Fibroblast of lung (primary cell): Measurements from ENCODE around the gene NUDT3. TPM values are rescaled to one million over a fixed set of nuclear protein-coding genes. Genes with fewer than 3 reads are reported as not detected.

Source experiments
- DNase-seq, 2 donors: peaks; one replicate each; pipeline versions ENCODE4 v3.0.0 to v3.0.0-alpha.2; 2010; ENCODE audit warnings: low read depth in 2 of 2
- H2AFZ ChIP-seq: 2 replicates; pipeline ENCODE4 v1.5.1; 2012; ENCODE audit warnings: low read length, control low read depth, inconsistent platforms
- H3K27ac ChIP-seq: 2 replicates; pipeline ENCODE4 v1.5.1; 2011; ENCODE audit warnings: low read length, control low read depth; ENCODE audit not compliant: insufficient read depth
- H3K27me3 ChIP-seq: 2 replicates; pipeline ENCODE4 v1.5.1; 2011; ENCODE audit warnings: mild to moderate bottlenecking, low read length; ENCODE audit not compliant: control insufficient read depth, insufficient read depth
- H3K36me3 ChIP-seq: 2 replicates; pipeline ENCODE4 v1.5.1; 2011; ENCODE audit warnings: low read length; ENCODE audit not compliant: control insufficient read depth, insufficient read depth
- H3K4me1 ChIP-seq: 2 replicates; pipeline ENCODE4 v1.5.1; 2011; ENCODE audit warnings: low read length; ENCODE audit not compliant: control insufficient read depth, insufficient read depth; ENCODE audit errors: extremely low read depth
- H3K4me2 ChIP-seq: 2 replicates; pipeline ENCODE4 v1.5.1; 2011; ENCODE audit warnings: low read length, control low read depth; ENCODE audit not compliant: insufficient read depth; ENCODE audit errors: extremely low read depth
- H3K4me3 ChIP-seq, 4 experiments: fragments of 200-600 bp in 1 of 4; sonication (generic) in 1 of 4; replicated peaks in 1 of 4; 2 replicates each; pipeline ENCODE4 v1.5.1; 2011 to 2016; ENCODE audit warnings: low read length in 4 of 4, low read depth in 3 of 4, mild to moderate bottlenecking in 3 of 4, control low read depth in 2 of 4, inconsistent platforms in 1 of 4, mixed read lengths in 1 of 4; ENCODE audit not compliant: insufficient read depth in 1 of 4; ENCODE audit errors: control extremely low read depth in 1 of 4
- H3K79me2 ChIP-seq: 2 replicates; pipeline ENCODE4 v1.5.1; 2012; ENCODE audit warnings: mild to moderate bottlenecking, low read length, inconsistent platforms; ENCODE audit not compliant: control insufficient read depth, insufficient read depth
- H3K9ac ChIP-seq: 2 replicates; pipeline ENCODE4 v1.5.1; 2011; ENCODE audit warnings: mild to moderate bottlenecking, low read length, control low read depth; ENCODE audit not compliant: insufficient read depth
- H3K9me3 ChIP-seq: 2 replicates; pipeline ENCODE4 v1.5.1; 2012; ENCODE audit warnings: low read depth, low read length; ENCODE audit not compliant: control insufficient read depth, insufficient read depth
- H4K20me1 ChIP-seq: 2 replicates; pipeline ENCODE4 v1.5.1; 2011; ENCODE audit warnings: low read length; ENCODE audit not compliant: control insufficient read depth, insufficient read depth; ENCODE audit errors: extremely low read depth
- CTCF ChIP-seq, 2 donors: IDR thresholded peaks in 1 of 2; conservative IDR thresholded peaks in 1 of 2; 1 replicate in 1 of 2; 2 replicates in 1 of 2; pipeline ENCODE4 v1.5.1; 2011 to 2012; ENCODE audit warnings: low read length in 2 of 2, control low read depth in 1 of 2, inconsistent platforms in 1 of 2, low read depth in 1 of 2, mild to moderate bottlenecking in 1 of 2
- EZH2 ChIP-seq: IDR thresholded peaks from 2 replicates; pipeline ENCODE4 v1.5.1; 2012; ENCODE audit warnings: low read length, control low read depth, mild to moderate bottlenecking; ENCODE audit errors: missing control alignments
- polyA plus RNA-seq, 2 donors: library from polyadenylated mRNA; depleted of rRNA in 1 of 2; stranded (reverse) in 1 of 2; unstranded in 1 of 2; fragments of >200 nt; gene quantifications; 2 replicates each; pipeline ENCODE4 v1.2.1, GENCODE V29; 2011 to 2012; ENCODE audit warnings: missing spikeins in 1 of 2
- total RNA-seq: library from RNA; depleted of rRNA; stranded (reverse); fragments of >200 nt; gene quantifications from 2 replicates; pipeline ENCODE4 v1.2.1, GENCODE V29; 2014

Gene NUDT3
- total and polyA plus RNA-seq, 2 donors (not counting 1 experiment from before 2014, with no cell fraction given) = 16.0 to 27.4 TPM

- H4K20me1 ChIP-seq = peaks cover 2% of the 10 kb centered on the region
- H3K9me3 ChIP-seq = no peaks in the 10 kb centered on the region
Measured at GRCh38 chr6:34388421-34388820, 4.0 kb downstream of the NUDT3 start.

GRCh38 chr6:34386316-34387137, 5.9 kb downstream of the NUDT3 start:
- no peaks in the 10 kb centered on the region for H3K27me3 ChIP-seq
- peaks cover 2% of the 10 kb centered on the region for H4K20me1 ChIP-seq
- peaks cover 75% of the 10 kb centered on the region for H3K79me2 ChIP-seq
- peak overlapping the region; percentile 7 for H3K27ac ChIP-seq
- peaks cover 8% of the 10 kb centered on the region for H3K4me1 ChIP-seq
- H3K4me2 ChIP-seq = no peak overlapping the region
- no peak overlapping the region for H2AFZ ChIP-seq
- H3K36me3 ChIP-seq = no peaks in the 10 kb centered on the region
- no peaks in the 10 kb centered on the region for H3K9me3 ChIP-seq
- TF ChIP-seq EZH2 = no peak
- TF ChIP-seq CTCF (conservative IDR thresholded peaks at IDR 0.05 in 1 of 2, IDR thresholded peaks at IDR 0.05 in 1 of 2; ENCODE audit: low read depth in 1 of 2, low read length in 2 of 2) = no peak
- H3K9ac ChIP-seq = no peak overlapping the region
- peak; percentile 86 to 89 for DNase-seq
- no peak overlapping the region for H3K4me3 ChIP-seq

More at GRCh38 chr6:34388421-34388820, 4.0 kb downstream of the NUDT3 start:
- TF ChIP-seq EZH2 (no peak), CTCF (conservative IDR thresholded peaks at IDR 0.05 in 1 of 2, IDR thresholded peaks at IDR 0.05 in 1 of 2; ENCODE audit: low read depth in 1 of 2, low read length in 2 of 2) (no peak)
- H3K27ac ChIP-seq = no peak overlapping the region
- H3K36me3 ChIP-seq = no peaks in the 10 kb centered on the region
- DNase-seq = no peak
- H3K4me1 ChIP-seq = peaks cover 6% of the 10 kb centered on the region
- H3K4me3 ChIP-seq = no peak overlapping the region
- peaks cover 72% of the 10 kb centered on the region for H3K79me2 ChIP-seq
- H3K4me2 ChIP-seq = no peak overlapping the region
- H3K9ac ChIP-seq = no peak overlapping the region
- no peaks in the 10 kb centered on the region for H3K27me3 ChIP-seq
- no peak overlapping the region for H2AFZ ChIP-seq

GRCh38 chr6:34385793-34386195, 6.7 kb downstream of the NUDT3 start:
- H3K4me2 ChIP-seq = no peak overlapping the region
- no peak overlapping the region for H3K27ac ChIP-seq
- no peak overlapping the region for H3K9ac ChIP-seq
- H3K79me2 ChIP-seq = peaks cover 73% of the 10 kb centered on the region
- H3K4me3 ChIP-seq = no peak overlapping the region
- no peaks in the 10 kb centered on the region for H3K27me3 ChIP-seq
- no peak for DNase-seq
- peaks cover 8% of the 10 kb centered on the region for H3K4me1 ChIP-seq
- H3K36me3 ChIP-seq = no peaks in the 10 kb centered on the region
- H4K20me1 ChIP-seq = peaks cover 2% of the 10 kb centered on the region
- no peak for TF ChIP-seq EZH2
- TF ChIP-seq CTCF (conservative IDR thresholded peaks at IDR 0.05 in 1 of 2, IDR thresholded peaks at IDR 0.05 in 1 of 2; ENCODE audit: low read depth in 1 of 2, low read length in 2 of 2) = no peak
- no peak overlapping the region for H2AFZ ChIP-seq
- H3K9me3 ChIP-seq = no peaks in the 10 kb centered on the region
